ENCODE results near the gene MEGF6. TPM values are rescaled to one million over a fixed set of nuclear protein-coding genes. Genes with fewer than 3 reads are reported as not detected.

MEGF6 gene
- total and polyA plus RNA-seq, 8 donors: 40.6 to 108 (median 51.5) TPM

DNA sequence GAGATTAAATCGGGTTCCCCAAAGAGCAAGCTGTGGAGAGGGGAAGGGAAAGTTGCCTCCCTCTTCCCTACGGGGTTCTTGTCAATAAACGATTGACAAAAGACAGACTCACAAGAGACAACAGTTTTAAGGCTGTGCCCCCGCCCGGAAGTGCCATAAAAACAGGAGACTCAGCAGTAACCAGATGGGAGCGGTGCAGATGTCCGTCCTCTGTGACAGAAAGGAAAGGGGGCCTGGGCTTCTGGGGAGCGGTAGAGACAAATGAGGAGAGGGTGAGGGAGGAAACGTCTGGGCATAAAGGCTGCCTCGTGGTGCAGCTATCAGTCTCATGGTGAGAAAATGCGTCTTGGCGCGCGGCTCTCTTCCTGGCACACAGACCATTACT is 46.9 kb upstream of the MEGF6 start:
- TF ChIP-seq, protein P1, sequence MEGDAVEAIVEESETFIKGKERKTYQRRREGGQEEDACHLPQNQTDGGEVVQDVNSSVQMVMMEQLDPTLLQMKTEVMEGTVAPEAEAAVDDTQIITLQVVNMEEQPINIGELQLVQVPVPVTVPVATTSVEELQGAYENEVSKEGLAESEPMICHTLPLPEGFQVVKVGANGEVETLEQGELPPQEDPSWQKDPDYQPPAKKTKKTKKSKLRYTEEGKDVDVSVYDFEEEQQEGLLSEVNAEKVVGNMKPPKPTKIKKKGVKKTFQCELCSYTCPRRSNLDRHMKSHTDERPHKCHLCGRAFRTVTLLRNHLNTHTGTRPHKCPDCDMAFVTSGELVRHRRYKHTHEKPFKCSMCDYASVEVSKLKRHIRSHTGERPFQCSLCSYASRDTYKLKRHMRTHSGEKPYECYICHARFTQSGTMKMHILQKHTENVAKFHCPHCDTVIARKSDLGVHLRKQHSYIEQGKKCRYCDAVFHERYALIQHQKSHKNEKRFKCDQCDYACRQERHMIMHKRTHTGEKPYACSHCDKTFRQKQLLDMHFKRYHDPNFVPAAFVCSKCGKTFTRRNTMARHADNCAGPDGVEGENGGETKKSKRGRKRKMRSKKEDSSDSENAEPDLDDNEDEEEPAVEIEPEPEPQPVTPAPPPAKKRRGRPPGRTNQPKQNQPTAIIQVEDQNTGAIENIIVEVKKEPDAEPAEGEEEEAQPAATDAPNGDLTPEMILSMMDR (IDR thresholded peaks at IDR 0.05): no peak
- ATAC-seq (no peak), DNase-seq (peak in 1 of 4 donors; percentile 25)
- no peaks in the 10 kb centered on the region for H3K9me3 ChIP-seq
- intact Hi-C loops (cut with DNase I): no loop called here
- peaks cover 0 to 1% of the 10 kb centered on the region in 2 donors for H3K4me1 ChIP-seq
- H3K4me3 ChIP-seq: no peak overlapping the region
- H3K27ac ChIP-seq: no peak overlapping the region
- H3K27me3 ChIP-seq: peaks cover 10 to 61% of the 10 kb centered on the region in 2 donors
- H3K36me3 ChIP-seq: no peaks in the 10 kb centered on the region

DNA sequence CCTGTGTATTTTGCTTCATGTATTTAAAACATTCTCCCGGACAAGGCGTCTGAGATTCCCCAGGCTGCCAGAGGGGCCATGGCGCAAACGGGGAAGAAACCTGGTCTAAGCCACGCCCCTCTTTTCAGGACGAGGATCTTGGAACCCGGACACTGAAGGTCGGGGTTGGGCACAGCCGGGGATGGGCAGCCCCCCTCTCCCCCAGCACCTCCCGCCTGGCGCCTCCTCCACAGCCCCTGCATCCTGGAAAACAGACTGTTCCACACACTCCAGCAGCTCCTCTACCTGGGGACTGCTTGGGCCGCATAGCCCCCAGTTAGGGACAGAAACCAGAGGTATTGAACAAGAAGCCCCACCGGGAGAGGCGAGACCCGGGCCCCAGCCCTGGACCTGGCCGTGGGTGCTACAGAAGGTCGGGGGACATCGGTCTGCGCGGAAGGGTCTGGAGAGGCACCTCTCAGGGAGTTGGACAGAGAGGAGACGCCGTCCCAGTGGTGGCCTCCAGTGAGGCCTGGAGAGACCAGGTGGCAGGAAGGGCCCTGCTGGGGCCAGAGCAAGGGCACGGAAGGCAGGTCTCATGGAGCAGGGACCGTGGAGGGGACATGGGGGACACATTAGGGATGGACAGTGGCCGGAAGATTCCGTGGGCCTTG is 46.4 kb upstream of the MEGF6 start:
- Histone ChIP-seq H3K9me3 (no peaks in the 10 kb centered on the region), H3K27ac (no peak overlapping the region), H3K4me1 (peaks cover under 1 to 6% of the 10 kb centered on the region in 2 donors), H3K27me3 (peaks cover 15 to 66% of the 10 kb centered on the region in 2 donors), H3K4me3 (no peak overlapping the region), H3K36me3 (no peaks in the 10 kb centered on the region)
- DNase-seq: peak in 2 of 4 donors; percentile 26 to 77
- intact Hi-C loops (cut with DNase I): no loop called here
- no peak for ATAC-seq
- TF ChIP-seq, protein P1 (IDR thresholded peaks at IDR 0.05): no peak

DNA sequence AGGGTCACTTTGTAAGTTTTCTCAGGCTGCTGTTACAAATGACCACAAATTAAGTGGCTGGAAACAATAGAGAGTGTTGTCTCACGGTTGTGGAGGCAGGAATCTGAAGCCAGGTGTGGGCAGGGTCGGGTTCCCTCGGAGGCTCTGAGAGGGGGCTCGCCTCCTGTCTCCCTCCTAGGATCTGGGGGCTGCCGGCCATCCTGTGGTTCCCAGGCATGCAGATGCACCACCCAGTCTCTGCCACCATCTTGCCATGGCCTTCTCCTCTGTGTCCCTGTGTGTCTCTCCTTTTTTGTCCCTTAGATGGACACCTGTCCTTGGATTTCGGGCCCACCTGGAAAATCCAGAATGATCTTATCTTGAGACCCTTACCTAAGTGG is 45.8 kb upstream of the MEGF6 start:
- Histone ChIP-seq H3K36me3 (no peaks in the 10 kb centered on the region), H3K4me1 (peaks cover 4 to 12% of the 10 kb centered on the region in 2 donors), H3K9me3 (no peaks in the 10 kb centered on the region), H3K4me3 (no peak overlapping the region), H3K27ac (no peak overlapping the region), H3K27me3 (peaks cover 21 to 72% of the 10 kb centered on the region in 2 donors)
- no peak for ATAC-seq
- intact Hi-C loops (cut with DNase I): no loop called here
- TF ChIP-seq, protein P1 (IDR thresholded peaks at IDR 0.05): no peak
- peak in 1 of 4 donors; percentile 9 for DNase-seq

- Histone ChIP-seq H3K4me1 (peaks cover 9 to 18% of the 10 kb centered on the region in 2 donors), H3K27me3 (peaks cover 26 to 77% of the 10 kb centered on the region in 2 donors), H3K4me3 (no peak overlapping the region), H3K9me3 (no peaks in the 10 kb centered on the region), H3K36me3 (no peaks in the 10 kb centered on the region), H3K27ac (no peak overlapping the region)
- TF ChIP-seq, protein P1 (IDR thresholded peaks at IDR 0.05): no peak
- ATAC-seq (no peak), DNase-seq (peak in 1 of 4 donors; percentile 17)
- intact Hi-C loops (cut with DNase I): no loop called here
Observed at GRCh38 chr1:3656450-3657095, 45.3 kb upstream of the MEGF6 start.

DNA sequence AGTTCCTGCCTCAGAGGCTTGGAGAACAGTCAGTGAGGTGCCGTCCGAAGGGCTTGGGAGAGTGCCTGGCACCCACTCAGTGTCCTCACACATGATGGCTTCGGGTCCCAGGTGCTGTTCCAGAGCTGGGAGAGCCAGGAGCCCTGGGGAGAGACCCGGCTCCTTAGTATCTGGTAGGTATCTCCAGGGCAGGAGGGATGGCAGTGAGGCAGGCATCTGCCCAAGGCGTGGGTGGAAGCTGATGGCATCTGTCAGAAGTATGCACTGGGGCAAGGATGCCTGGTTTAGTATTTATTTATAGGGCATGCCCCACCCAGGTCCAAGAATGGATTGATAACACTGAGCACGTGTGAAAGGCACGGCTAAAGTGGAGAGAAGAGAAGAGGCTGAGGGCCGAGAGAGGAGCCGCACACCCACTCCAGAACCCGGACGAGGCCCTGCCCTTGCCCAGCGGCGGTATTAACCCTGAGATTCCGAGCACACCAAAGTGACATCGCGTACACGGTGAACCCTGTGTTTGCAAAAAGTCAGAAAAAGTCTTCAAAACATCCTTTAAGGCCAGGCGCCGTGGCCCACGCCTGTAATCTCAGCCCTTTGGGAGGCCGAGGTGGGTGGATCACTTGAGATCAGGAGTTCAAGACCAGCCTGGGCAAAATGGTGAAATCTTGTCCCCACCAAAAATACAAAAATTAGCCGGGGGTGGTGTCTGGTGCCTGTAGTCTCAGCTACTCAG is 43.4 kb upstream of the MEGF6 start:
- H3K4me3 ChIP-seq: no peak overlapping the region
- intact Hi-C loops (cut with DNase I): no loop called here
- H3K9me3 ChIP-seq: no peaks in the 10 kb centered on the region
- peaks cover 12 to 33% of the 10 kb centered on the region in 2 donors for H3K4me1 ChIP-seq
- no peak for ATAC-seq
- peak in 2 of 4 donors; percentile 17 to 46 for DNase-seq
- peaks cover 41 to 92% of the 10 kb centered on the region in 2 donors for H3K27me3 ChIP-seq
- TF ChIP-seq, protein P1 (IDR thresholded peaks at IDR 0.05): no peak
- no peak overlapping the region for H3K27ac ChIP-seq
- H3K36me3 ChIP-seq: no peaks in the 10 kb centered on the region

Data from left lung (tissue), 10 donors.